Memory B cell (primary cell): ENCODE measurements around the gene CMYA5.

Experiments used
- ATAC-seq: fragments of 150-1000 bp; cut with Tn5 transposase; 2 replicates; pipeline ENCODE4 v1.10.0; 2021; ENCODE audit warnings: low read depth, mild to moderate bottlenecking, moderate library complexity
- DNase-seq, 2 donors: peaks; one replicate each; pipeline ENCODE4 v3.0.0; 2022; ENCODE audit warnings: low spot score in 2 of 2
- H3K27ac Mint-ChIP-seq: one replicate; pipeline ENCODE4 v1.8.0; 2022; ENCODE audit warnings: mild to moderate bottlenecking, moderate library complexity, mixed read lengths
- H3K27me3 Mint-ChIP-seq: one replicate; pipeline ENCODE4 v1.8.0; 2022; ENCODE audit warnings: mixed read lengths
- H3K36me3 Mint-ChIP-seq: one replicate; pipeline ENCODE4 v1.8.0; 2022; ENCODE audit warnings: mild to moderate bottlenecking, mixed read lengths
- H3K4me1 Mint-ChIP-seq: one replicate; pipeline ENCODE4 v1.8.0; 2022; ENCODE audit warnings: mixed read lengths
- H3K4me3 Mint-ChIP-seq: one replicate; pipeline ENCODE4 v1.8.0; 2022; ENCODE audit warnings: mild to moderate bottlenecking, moderate library complexity, mixed read lengths
- H3K9me3 Mint-ChIP-seq: one replicate; pipeline ENCODE4 v1.8.0; 2022; ENCODE audit warnings: mixed read lengths

Gene CMYA5

GRCh38 chr5:79834098-79834753, 144.6 kb downstream of the CMYA5 start:
- no peaks in the 10 kb centered on the region for H3K4me1 Mint-ChIP-seq
- no peaks in the 10 kb centered on the region for H3K36me3 Mint-ChIP-seq
- no peak overlapping the region for H3K27ac Mint-ChIP-seq
- no peaks in the 10 kb centered on the region for H3K9me3 Mint-ChIP-seq
- no peak for ATAC-seq
- no peak for DNase-seq
- H3K27me3 Mint-ChIP-seq, result peaks cover 2% of the 10 kb centered on the region
- H3K4me3 Mint-ChIP-seq, result no peak overlapping the region

DNA sequence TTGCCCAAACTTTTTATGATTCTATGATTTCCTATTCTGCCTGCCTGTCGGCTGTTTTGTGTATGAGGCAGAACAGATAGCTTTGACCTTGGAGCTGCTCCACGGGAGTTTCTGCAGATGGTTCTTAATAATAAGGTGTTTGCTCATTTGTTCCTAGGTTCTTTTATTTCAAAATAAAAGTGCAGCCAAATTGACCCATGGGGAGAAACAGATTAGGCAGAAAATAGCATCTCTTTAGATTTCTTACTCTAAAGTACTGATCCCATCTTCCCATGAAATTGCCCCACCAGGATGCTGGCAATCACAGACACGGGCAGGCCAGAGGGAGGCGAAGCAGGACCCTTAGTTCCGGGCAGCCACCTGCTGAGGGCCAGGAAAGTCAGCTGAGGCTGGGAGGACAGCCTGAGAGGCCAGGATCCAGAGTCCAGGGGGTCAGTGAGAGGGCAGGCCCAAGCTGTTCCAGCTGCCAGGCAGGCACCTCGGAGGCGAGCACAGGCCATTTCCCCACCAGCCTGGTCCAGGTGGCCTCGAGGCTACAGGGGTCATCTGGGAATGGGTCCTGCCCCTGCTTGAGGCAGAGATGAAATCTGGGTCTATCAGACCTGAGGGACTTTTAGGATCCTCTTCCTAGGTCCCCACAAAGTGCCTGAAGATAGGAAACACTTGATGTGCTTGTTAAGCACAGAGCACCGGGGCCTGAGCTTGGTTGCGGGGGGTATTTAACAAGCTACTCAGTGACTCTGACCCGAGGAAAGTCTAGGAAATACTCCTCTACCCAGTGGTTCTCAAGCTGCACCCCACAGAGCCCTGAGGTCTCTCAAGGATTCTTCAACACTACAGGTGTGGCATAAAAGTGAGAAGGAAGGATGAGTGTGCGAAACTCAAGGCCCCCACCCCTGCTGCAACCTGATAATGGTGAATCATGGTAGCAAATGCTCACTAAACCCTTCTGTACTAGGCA, 145.4 kb downstream of the CMYA5 start:
- H3K36me3 Mint-ChIP-seq, result no peaks in the 10 kb centered on the region
- peaks cover 2% of the 10 kb centered on the region for H3K27me3 Mint-ChIP-seq
- no peak for ATAC-seq
- no peak overlapping the region for H3K27ac Mint-ChIP-seq
- no peaks in the 10 kb centered on the region for H3K4me1 Mint-ChIP-seq
- no peak overlapping the region for H3K4me3 Mint-ChIP-seq
- DNase-seq, result no peak
- no peaks in the 10 kb centered on the region for H3K9me3 Mint-ChIP-seq

- no peak overlapping the region for H3K27ac Mint-ChIP-seq
- ATAC-seq, result no peak
- H3K27me3 Mint-ChIP-seq, result peaks cover 7% of the 10 kb centered on the region
- no peaks in the 10 kb centered on the region for H3K9me3 Mint-ChIP-seq
- H3K4me3 Mint-ChIP-seq, result no peak overlapping the region
- H3K4me1 Mint-ChIP-seq, result no peaks in the 10 kb centered on the region
- no peak for DNase-seq
- H3K36me3 Mint-ChIP-seq, result no peaks in the 10 kb centered on the region
These were observed 148.3 kb downstream of the CMYA5 start for GRCh38 chr5:79837761-79838551.

DNA sequence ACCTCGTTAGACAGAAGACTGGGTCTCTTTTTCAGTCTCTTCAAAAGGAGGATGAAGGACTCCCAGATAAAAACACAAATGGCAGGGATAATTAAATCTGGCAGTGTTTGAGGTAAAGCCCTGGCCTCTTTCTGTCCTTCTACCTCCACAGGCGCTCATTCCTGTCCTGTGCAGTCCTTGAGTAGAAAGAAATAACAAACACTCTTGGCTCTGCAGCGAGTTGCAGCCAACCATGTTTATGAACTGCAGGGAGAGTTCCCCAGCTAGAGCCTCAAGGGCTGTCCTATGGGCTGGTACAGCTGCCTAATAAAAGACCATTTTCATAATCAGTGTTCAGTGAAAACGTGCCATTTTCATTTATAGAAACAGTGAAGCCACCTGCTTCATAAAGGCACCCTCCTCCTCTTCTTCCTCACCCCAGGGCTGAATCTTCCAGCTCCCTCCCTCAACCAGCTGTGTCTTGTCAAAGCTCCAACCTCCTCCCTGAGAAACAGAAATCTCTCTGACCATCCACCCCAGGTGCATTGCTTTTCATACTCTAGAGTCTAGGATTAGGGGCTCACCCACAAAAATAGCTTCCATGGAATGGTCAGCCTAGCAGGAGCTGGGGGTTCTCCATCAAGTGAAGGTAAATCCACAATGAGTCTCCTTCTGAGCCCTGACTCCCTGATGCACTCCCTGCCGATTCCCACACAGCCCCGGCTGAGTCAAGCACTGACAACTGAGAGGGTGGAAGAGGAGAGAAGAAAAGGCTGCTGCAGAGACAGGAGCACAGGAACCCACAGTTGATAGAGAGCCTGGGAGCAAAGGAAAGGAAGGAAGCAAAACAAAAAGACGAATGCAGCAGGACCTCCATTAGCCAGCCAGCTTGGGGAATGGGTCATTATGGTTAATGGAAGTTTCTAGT, 150.7 kb downstream of the CMYA5 start:
- H3K4me1 Mint-ChIP-seq, result no peaks in the 10 kb centered on the region
- ATAC-seq (no peak), DNase-seq (no peak)
- no peaks in the 10 kb centered on the region for H3K9me3 Mint-ChIP-seq
- H3K4me3 Mint-ChIP-seq, result no peak overlapping the region
- no peak overlapping the region for H3K27ac Mint-ChIP-seq
- peaks cover 9% of the 10 kb centered on the region for H3K27me3 Mint-ChIP-seq
- no peaks in the 10 kb centered on the region for H3K36me3 Mint-ChIP-seq

DNA sequence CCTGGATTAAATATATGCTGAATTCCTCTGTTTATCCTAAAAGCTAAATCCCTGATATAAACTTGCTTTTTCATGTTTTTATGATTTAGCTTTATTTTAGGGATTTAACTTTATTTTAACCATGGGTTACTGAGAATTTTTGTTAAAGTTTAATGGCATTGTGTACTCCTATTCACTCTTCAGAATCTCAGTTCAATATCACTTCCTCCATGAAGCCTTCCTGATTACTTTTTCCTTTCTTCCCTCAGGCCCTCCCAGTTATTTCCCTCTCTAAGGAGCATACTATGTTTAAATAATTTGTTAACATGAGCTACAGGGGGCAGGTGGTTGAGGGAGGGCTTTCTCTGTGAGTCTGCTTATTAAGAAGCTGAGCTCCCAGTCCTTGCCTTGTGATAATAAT, 151.5 kb downstream of the CMYA5 start:
- H3K4me3 Mint-ChIP-seq, result no peak overlapping the region
- no peaks in the 10 kb centered on the region for H3K36me3 Mint-ChIP-seq
- H3K9me3 Mint-ChIP-seq, result no peaks in the 10 kb centered on the region
- no peak overlapping the region for H3K27ac Mint-ChIP-seq
- no peaks in the 10 kb centered on the region for H3K4me1 Mint-ChIP-seq
- H3K27me3 Mint-ChIP-seq, result peaks cover 9% of the 10 kb centered on the region
- DNase-seq (no peak), ATAC-seq (no peak)

- H3K4me3 Mint-ChIP-seq, result no peak overlapping the region
- ATAC-seq, result no peak
- peaks cover 9% of the 10 kb centered on the region for H3K27me3 Mint-ChIP-seq
- no peak for DNase-seq
- no peak overlapping the region for H3K27ac Mint-ChIP-seq
- H3K36me3 Mint-ChIP-seq, result no peaks in the 10 kb centered on the region
- H3K9me3 Mint-ChIP-seq, result no peaks in the 10 kb centered on the region
- no peaks in the 10 kb centered on the region for H3K4me1 Mint-ChIP-seq
These were observed 152.6 kb downstream of the CMYA5 start for GRCh38 chr5:79842006-79842881.

GRCh38 chr5:79842991-79843390, 153.4 kb downstream of the CMYA5 start:
- DNase-seq, result no peak
- no peaks in the 10 kb centered on the region for H3K9me3 Mint-ChIP-seq

GRCh38 chr5:79843450-79844388, 154.1 kb downstream of the CMYA5 start:
- Mint-ChIP-seq H3K4me1 (no peaks in the 10 kb centered on the region), H3K36me3 (no peaks in the 10 kb centered on the region), H3K4me3 (no peak overlapping the region), H3K9me3 (no peaks in the 10 kb centered on the region), H3K27me3 (peaks cover 13% of the 10 kb centered on the region), H3K27ac (no peak overlapping the region)
- ATAC-seq (no peak), DNase-seq (no peak)

More at GRCh38 chr5:79842991-79843390, 153.4 kb downstream of the CMYA5 start:
- H3K27ac Mint-ChIP-seq, result no peak overlapping the region
- no peaks in the 10 kb centered on the region for H3K36me3 Mint-ChIP-seq
- no peak for ATAC-seq
- no peak overlapping the region for H3K4me3 Mint-ChIP-seq
- H3K27me3 Mint-ChIP-seq, result peaks cover 11% of the 10 kb centered on the region
- no peaks in the 10 kb centered on the region for H3K4me1 Mint-ChIP-seq

DNA sequence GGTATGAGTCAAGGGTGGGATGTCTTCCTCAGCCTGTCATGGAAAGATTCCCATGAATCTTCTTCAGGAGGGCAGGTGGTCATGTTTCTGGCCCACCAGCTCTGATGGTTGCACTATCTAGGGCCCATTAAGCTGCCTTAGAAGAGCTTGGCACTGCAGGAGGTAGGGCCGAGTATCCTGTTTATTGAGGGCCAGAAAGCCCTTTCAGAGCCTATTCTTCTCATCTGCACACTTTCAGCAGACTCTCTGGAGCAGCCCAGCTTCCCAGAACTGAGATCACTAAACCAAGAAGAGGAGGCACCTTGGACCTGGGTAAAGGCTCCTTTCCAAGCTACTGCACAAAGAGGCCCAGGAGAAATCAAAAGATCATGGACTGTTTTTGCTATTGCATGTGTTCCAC, 154.9 kb downstream of the CMYA5 start:
- Mint-ChIP-seq H3K4me1 (no peaks in the 10 kb centered on the region), H3K27ac (no peak overlapping the region), H3K4me3 (no peak overlapping the region), H3K36me3 (no peaks in the 10 kb centered on the region), H3K27me3 (peaks cover 10% of the 10 kb centered on the region), H3K9me3 (no peaks in the 10 kb centered on the region)
- ATAC-seq (no peak), DNase-seq (no peak)

- Mint-ChIP-seq H3K4me3 (no peak overlapping the region), H3K27ac (no peak overlapping the region), H3K9me3 (no peaks in the 10 kb centered on the region), H3K27me3 (peaks cover 7% of the 10 kb centered on the region), H3K4me1 (no peaks in the 10 kb centered on the region), H3K36me3 (no peaks in the 10 kb centered on the region)
- DNase-seq, result no peak
- ATAC-seq, result no peak
These were observed 156.0 kb downstream of the CMYA5 start for GRCh38 chr5:79845448-79846197.

GRCh38 chr5:79846198-79846521, 156.5 kb downstream of the CMYA5 start:
- peaks cover 6% of the 10 kb centered on the region for H3K27me3 Mint-ChIP-seq
- H3K9me3 Mint-ChIP-seq, result no peaks in the 10 kb centered on the region
- no peaks in the 10 kb centered on the region for H3K4me1 Mint-ChIP-seq
- H3K36me3 Mint-ChIP-seq, result no peaks in the 10 kb centered on the region
- no peak for ATAC-seq
- H3K4me3 Mint-ChIP-seq, result no peak overlapping the region
- no peak for DNase-seq
- no peak overlapping the region for H3K27ac Mint-ChIP-seq
